ENCODE measurements around the gene ZNF496. TPM values are rescaled to one million over a fixed set of nuclear protein-coding genes. Genes with fewer than 3 reads are reported as not detected.

ZNF496 gene
- total and polyA plus RNA-seq, 2 of the 13 experiments (the other 11 are each of a cell fraction or from before 2014, with no cell fraction given), result 14.8 to 18.6 TPM

GRCh38 chr1:247273013-247273412 is 58.7 kb downstream of the ZNF496 start:
- peaks cover 7% of the 10 kb centered on the region for H3K9me3 ChIP-seq (ENCODE audit: low read length)
- no peak overlapping the region for H2AFZ ChIP-seq (ENCODE audit: low read length)
- TF ChIP-seq DNMT3B (CRISPR knock-in tag; conservative IDR thresholded peaks at IDR 0.05) (no peak), ZNF607 (CRISPR knock-in tag; IDR thresholded peaks at IDR 0.05; ENCODE audit: borderline replicate concordance) (no peak), ARID4A (CRISPR knock-in tag; IDR thresholded peaks at IDR 0.05; ENCODE audit: borderline replicate concordance) (no peak)
- TF ChIP-seq, protein P1, sequence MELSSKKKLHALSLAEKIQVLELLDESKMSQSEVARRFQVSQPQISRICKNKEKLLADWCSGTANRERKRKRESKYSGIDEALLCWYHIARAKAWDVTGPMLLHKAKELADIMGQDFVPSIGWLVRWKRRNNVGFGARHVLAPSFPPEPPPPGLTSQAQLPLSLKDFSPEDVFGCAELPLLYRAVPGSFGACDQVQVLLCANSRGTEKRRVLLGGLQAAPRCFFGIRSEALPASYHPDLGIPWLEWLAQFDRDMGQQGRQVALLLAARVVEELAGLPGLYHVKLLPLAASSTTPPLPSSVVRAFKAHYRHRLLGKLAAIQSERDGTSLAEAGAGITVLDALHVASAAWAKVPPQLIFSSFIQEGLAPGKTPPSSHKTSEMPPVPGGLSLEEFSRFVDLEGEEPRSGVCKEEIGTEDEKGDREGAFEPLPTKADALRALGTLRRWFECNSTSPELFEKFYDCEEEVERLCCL (CRISPR knock-in tag; IDR thresholded peaks at IDR 0.05; ENCODE audit: borderline replicate concordance), result no peak
- FAIRE-seq (no peak), ATAC-seq (peak; percentile 21; the same call in 1 of the 3 replicates), DNase-seq (ENCODE audit: low spot score) (no peak)
- no peak overlapping the region for H3K27ac ChIP-seq (ENCODE audit: extremely low read length, insufficient read depth, low read length)
- H3K9ac ChIP-seq (ENCODE audit: insufficient read depth, low read depth, low read length), result no peak overlapping the region
- BruUV-seq (replicated peaks), result no TSS peak
- H3K4me1 ChIP-seq (ENCODE audit: insufficient read depth, low read length), result peaks cover 23% of the 10 kb centered on the region
- ChIA-PET POLR2A (no interaction called here), CTCF (ENCODE audit: low intra/inter-chr PET ratio, low total read pairs) (no interaction called here)
- in situ Hi-C loops (cut with HindIII; ENCODE audit: extremely low pct_ligation_motif_present, low pct_unique_long_range_greater_than_20kb) (no loop called here), intact Hi-C loops (cut with micrococcal nuclease; ENCODE audit: unreplicated experiment) (no loop called here)
- H4K20me1 ChIP-seq (ENCODE audit: insufficient read depth, low read length), result no peaks in the 10 kb centered on the region
- H3K79me2 ChIP-seq (ENCODE audit: insufficient read depth, low read length), result no peaks in the 10 kb centered on the region
- H3K36me3 ChIP-seq (replicated peaks in 1 of 2; ENCODE audit: control insufficient read depth in 1 of 2, insufficient read depth in 2 of 2, low read length in 2 of 2), result no peaks in the 10 kb centered on the region
- WGBS (ENCODE audit: low lambda C conversion rate), result 0% methylated on average over 1 of the region's 1 CpG
- H3K4me3 ChIP-seq (replicated peaks in 1 of 3; ENCODE audit: insufficient read depth in 1 of 3, low read depth in 2 of 3, low read length in 3 of 3), result no peak overlapping the region
- no peaks in the 10 kb centered on the region for H3K27me3 ChIP-seq (ENCODE audit: control insufficient read depth in 1 of 2, insufficient read depth in 2 of 2, low read length in 2 of 2)
- no peak overlapping the region for H3K4me2 ChIP-seq (ENCODE audit: low read depth, low read length)
